Activated T-cell treated with anti-CD3 and anti-CD28 coated beads for 48 hours (primary cell): ENCODE results near the gene SPATA6.
"Not testable (repeated sequence)": the region's sequence is repeated elsewhere in the genome, so short reads cannot be mapped to it uniquely, and the experiment has no call there.

Experiments
- DNase-seq: peaks from one replicate; pipeline ENCODE4 v3.0.0-alpha.2; 2020; ENCODE audit warnings: low read depth

SPATA6 gene

GRCh38 chr1:48462716-48463302 lies 9.2 kb downstream of the SPATA6 start:
- DNase-seq: no peak

- no peak for DNase-seq
Observed at GRCh38 chr1:48450505-48450904, 21.5 kb downstream of the SPATA6 start.

- DNase-seq: no peak
Observed at GRCh38 chr1:48448932-48449331, 23.1 kb downstream of the SPATA6 start.

- not testable (repeated sequence) for DNase-seq
Observed at GRCh38 chr1:48444186-48444585, 27.8 kb downstream of the SPATA6 start.

GRCh38 chr1:48442864-48443619 lies 29.0 kb downstream of the SPATA6 start:
- DNase-seq: no peak

GRCh38 chr1:48440786-48441185 lies 31.2 kb downstream of the SPATA6 start:
- DNase-seq: not testable (repeated sequence)

- no peak for DNase-seq
Observed at GRCh38 chr1:48439380-48439779, 32.6 kb downstream of the SPATA6 start.

- DNase-seq: not testable (repeated sequence)
Observed at GRCh38 chr1:48437379-48437778, 34.6 kb downstream of the SPATA6 start.

- DNase-seq: not testable (repeated sequence)
Observed at GRCh38 chr1:48435312-48436002, 36.5 kb downstream of the SPATA6 start.

GRCh38 chr1:48430832-48431231 lies 41.2 kb downstream of the SPATA6 start:
- no peak for DNase-seq

GRCh38 chr1:48422009-48422408 lies 50.0 kb downstream of the SPATA6 start:
- no peak for DNase-seq

GRCh38 chr1:48418742-48419141 lies 53.3 kb downstream of the SPATA6 start:
- DNase-seq: no peak

- DNase-seq: no peak
Observed at GRCh38 chr1:48415050-48415449, 57.0 kb downstream of the SPATA6 start.

GRCh38 chr1:48414264-48414663 lies 57.7 kb downstream of the SPATA6 start:
- no peak for DNase-seq

GRCh38 chr1:48405940-48406339 lies 66.1 kb downstream of the SPATA6 start:
- no peak for DNase-seq

- DNase-seq: no peak
Observed at GRCh38 chr1:48405400-48405799, 66.6 kb downstream of the SPATA6 start.

- no peak for DNase-seq
Observed at GRCh38 chr1:48402599-48402998, 69.4 kb downstream of the SPATA6 start.

GRCh38 chr1:48396208-48396607 lies 75.8 kb downstream of the SPATA6 start:
- DNase-seq: no peak

GRCh38 chr1:48391926-48392325 lies 80.1 kb downstream of the SPATA6 start:
- no peak for DNase-seq

- no peak for DNase-seq
Observed at GRCh38 chr1:48387409-48387808, 84.6 kb downstream of the SPATA6 start.

- DNase-seq: no peak
Observed at GRCh38 chr1:48374785-48375184, 97.2 kb downstream of the SPATA6 start.

- no peak for DNase-seq
Observed at GRCh38 chr1:48371598-48371997, 100.4 kb downstream of the SPATA6 start.

GRCh38 chr1:48362901-48363300 lies 109.1 kb downstream of the SPATA6 start:
- DNase-seq: no peak
